Stimulated activated naive B cell treated with anti-CD40 and anti-IgM and Interleukin-4, amounts not matched to agents 10 μg/mL and 1 μg/mL and 100 μg/mL, for 72 hours (primary cell): ENCODE data around the gene POTEJ.
"Not testable (repeated sequence)": the region's sequence is repeated elsewhere in the genome, so short reads cannot be mapped to it uniquely, and the experiment has no call there.

Experiments
- ATAC-seq, 2 donors: fragments of 150-1000 bp; cut with Tn5 transposase; replicated peaks; 2 replicates each; pipeline ENCODE4 v1.10.0; 2021; ENCODE audit warnings: moderate library complexity in 1 of 2
- DNase-seq: peaks from one replicate; pipeline ENCODE4 v3.0.0; 2021
- H3K27ac Mint-ChIP-seq: one replicate; pipeline ENCODE4 v1.8.0; 2022; ENCODE audit warnings: mild to moderate bottlenecking, mixed read lengths
- H3K27me3 Mint-ChIP-seq, 2 donors: one replicate each; pipeline ENCODE4 v1.8.0; 2022; ENCODE audit warnings: mixed read lengths in 2 of 2
- H3K36me3 Mint-ChIP-seq, 2 donors: one replicate each; pipeline ENCODE4 v1.8.0; 2022; ENCODE audit warnings: mixed read lengths in 2 of 2, mild to moderate bottlenecking in 1 of 2
- H3K4me1 Mint-ChIP-seq, 2 donors: one replicate each; pipeline ENCODE4 v1.8.0; 2022; ENCODE audit warnings: mixed read lengths in 2 of 2, mild to moderate bottlenecking in 1 of 2
- H3K4me3 Mint-ChIP-seq, 2 donors: one replicate each; pipeline ENCODE4 v1.8.0; 2022; ENCODE audit warnings: mild to moderate bottlenecking in 2 of 2, mixed read lengths in 2 of 2, moderate library complexity in 1 of 2
- H3K9me3 Mint-ChIP-seq, 2 donors: one replicate each; pipeline ENCODE4 v1.8.0; 2022; ENCODE audit warnings: mixed read lengths in 2 of 2, mild to moderate bottlenecking in 1 of 2

Gene POTEJ

GRCh38 chr2:130649285-130649684 is 38.0 kb downstream of the POTEJ start:
- ATAC-seq, H3K27ac Mint-ChIP-seq, H3K36me3 Mint-ChIP-seq, H3K27me3 Mint-ChIP-seq, H3K9me3 Mint-ChIP-seq, H3K4me3 Mint-ChIP-seq, H3K4me1 Mint-ChIP-seq, DNase-seq: not testable (repeated sequence)

DNA sequence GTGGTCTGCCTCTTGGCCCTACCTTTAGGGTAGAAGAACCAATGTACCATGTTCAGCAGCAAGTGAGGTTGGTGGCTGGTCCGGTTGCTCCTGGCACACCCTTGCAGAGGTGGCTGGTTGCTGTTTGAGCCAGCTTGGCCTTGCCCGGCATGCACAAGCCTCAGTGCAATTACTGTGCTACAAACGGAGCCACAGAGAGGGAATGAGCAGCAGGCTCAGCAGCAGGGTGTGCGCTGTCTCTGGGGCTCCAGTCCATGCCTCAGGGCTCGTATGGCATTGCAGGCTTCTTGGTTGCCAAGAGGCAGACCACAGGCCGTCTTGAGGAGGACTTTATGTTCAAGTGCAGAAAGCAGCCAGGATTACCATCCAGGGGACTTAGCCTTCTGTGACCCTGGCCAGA is 53.3 kb downstream of the POTEJ start:
- not testable (repeated sequence) for DNase-seq, H3K4me1 Mint-ChIP-seq, H3K36me3 Mint-ChIP-seq, H3K4me3 Mint-ChIP-seq, H3K27ac Mint-ChIP-seq, ATAC-seq, H3K27me3 Mint-ChIP-seq, H3K9me3 Mint-ChIP-seq

- not testable (repeated sequence) for H3K4me1 Mint-ChIP-seq, H3K27ac Mint-ChIP-seq, ATAC-seq, DNase-seq, H3K9me3 Mint-ChIP-seq, H3K27me3 Mint-ChIP-seq, H3K4me3 Mint-ChIP-seq, H3K36me3 Mint-ChIP-seq
Measured at GRCh38 chr2:130665596-130665995, 54.4 kb downstream of the POTEJ start.

- not testable (repeated sequence) for H3K27me3 Mint-ChIP-seq, H3K4me1 Mint-ChIP-seq, H3K4me3 Mint-ChIP-seq, H3K36me3 Mint-ChIP-seq, H3K27ac Mint-ChIP-seq, ATAC-seq, DNase-seq, H3K9me3 Mint-ChIP-seq
Measured at GRCh38 chr2:130667516-130667915, 56.3 kb downstream of the POTEJ start.

GRCh38 chr2:130670026-130670745 is 58.9 kb downstream of the POTEJ start:
- not testable (repeated sequence) for H3K27ac Mint-ChIP-seq, H3K9me3 Mint-ChIP-seq, H3K4me1 Mint-ChIP-seq, H3K36me3 Mint-ChIP-seq, H3K27me3 Mint-ChIP-seq, DNase-seq, ATAC-seq, H3K4me3 Mint-ChIP-seq

GRCh38 chr2:130692041-130692770 is 81.0 kb downstream of the POTEJ start:
- not testable (repeated sequence) for H3K27ac Mint-ChIP-seq, ATAC-seq, H3K4me1 Mint-ChIP-seq, H3K9me3 Mint-ChIP-seq, H3K4me3 Mint-ChIP-seq, H3K27me3 Mint-ChIP-seq, H3K36me3 Mint-ChIP-seq, DNase-seq

- H3K27ac Mint-ChIP-seq, H3K27me3 Mint-ChIP-seq, H3K4me1 Mint-ChIP-seq, DNase-seq, H3K9me3 Mint-ChIP-seq, H3K36me3 Mint-ChIP-seq, H3K4me3 Mint-ChIP-seq: not testable (repeated sequence)
- peak in 1 of 2 donors; percentile 38 for ATAC-seq
Measured at GRCh38 chr2:130693474-130693873, 82.2 kb downstream of the POTEJ start.

DNA sequence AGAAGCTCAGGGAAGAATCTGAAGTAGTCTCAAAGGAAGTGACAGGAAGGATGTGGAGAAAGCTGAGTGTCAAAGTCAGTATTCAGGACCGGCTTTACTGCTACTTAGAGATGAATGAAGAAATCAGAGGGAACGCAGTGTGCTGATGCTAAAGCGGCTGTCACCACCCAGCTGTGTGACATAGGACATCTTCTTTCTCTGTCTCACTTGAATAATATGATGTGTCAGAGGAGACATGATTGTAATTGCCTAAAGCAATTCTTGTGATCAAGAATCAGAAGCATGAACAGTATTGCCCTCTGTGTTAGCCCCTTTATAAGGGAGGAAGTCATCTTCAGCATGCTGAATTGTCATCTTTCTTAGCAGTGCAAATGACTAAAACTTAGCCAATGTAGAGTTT is 92.0 kb downstream of the POTEJ start:
- not testable (repeated sequence) for ATAC-seq, H3K36me3 Mint-ChIP-seq, H3K4me3 Mint-ChIP-seq, H3K9me3 Mint-ChIP-seq, H3K4me1 Mint-ChIP-seq, H3K27me3 Mint-ChIP-seq, H3K27ac Mint-ChIP-seq, DNase-seq
